Measurements from ENCODE around the gene FST. TPM values are rescaled to one million over a fixed set of nuclear protein-coding genes. Genes with fewer than 3 reads are reported as not detected.

Gene FST
- total and polyA plus RNA-seq, 2 of the 13 experiments (the other 11 are each of a cell fraction or from before 2014, with no cell fraction given) = 38.6 to 136 TPM

DNA sequence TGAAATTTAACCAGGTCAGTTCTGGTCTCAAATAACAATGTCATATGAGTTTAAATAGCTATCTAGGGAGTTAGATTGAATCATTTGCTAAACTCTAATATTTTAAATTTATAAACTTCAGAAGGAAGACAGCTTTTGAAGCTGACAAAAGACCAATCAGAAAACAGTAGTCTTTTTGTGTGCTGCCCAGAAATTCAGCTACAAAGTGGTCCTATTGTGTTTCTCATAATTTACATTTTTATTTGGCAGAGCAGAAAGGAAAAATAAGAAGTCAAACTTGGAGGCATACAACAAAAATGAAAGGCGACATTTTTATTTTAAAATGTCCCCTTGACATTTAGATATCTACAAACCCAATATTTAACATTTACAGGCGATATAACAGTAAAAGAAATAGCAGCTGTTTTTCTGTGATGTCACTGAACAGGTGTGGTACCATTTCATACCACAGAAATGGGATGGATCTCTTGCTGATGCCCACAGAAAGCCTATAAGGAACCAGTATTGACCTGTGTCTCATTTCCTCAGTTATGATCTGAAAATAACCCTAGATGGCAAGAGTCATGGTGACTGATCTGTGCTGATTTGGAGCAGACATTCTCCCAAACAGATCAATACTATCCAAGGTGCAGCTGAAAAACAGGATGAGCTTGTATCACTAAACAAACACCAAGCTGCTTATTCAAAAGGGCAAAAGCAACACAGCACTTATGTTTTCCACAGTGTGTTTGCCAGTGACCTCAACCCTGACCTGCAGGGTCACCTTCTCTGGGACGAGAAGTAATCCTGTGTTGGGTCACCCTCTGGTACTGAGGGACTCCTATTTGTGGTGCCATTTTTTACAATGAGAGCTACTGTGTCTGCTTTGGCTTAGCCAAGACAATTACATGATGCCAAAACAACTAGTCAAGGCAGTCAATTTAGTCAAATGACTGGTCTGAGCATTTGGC lies 3.6 kb upstream of the FST start (continued):
- TF ChIP-seq MED1 (CRISPR knock-in tag; IDR thresholded peaks at IDR 0.05) (peak; percentile 100), RARG (CRISPR knock-in tag; IDR thresholded peaks at IDR 0.05; ENCODE audit: low read depth) (no peak), POLR2AphosphoS5 (IDR thresholded peaks at IDR 0.05; ENCODE audit: low read depth, low read length) (no peak), ZNF225 (CRISPR knock-in tag; IDR thresholded peaks at IDR 0.05) (no peak; the same call in 1 of the 2 replicates), BORCS8-MEF2B (CRISPR knock-in tag; IDR thresholded peaks at IDR 0.05) (peak; percentile 92), NFYB (CRISPR knock-in tag; IDR thresholded peaks at IDR 0.05) (peak; percentile 18; the same call in 1 of the 2 replicates), XBP1 (CRISPR knock-in tag; IDR thresholded peaks at IDR 0.05) (peak; percentile 73; the same call in 1 of the 2 replicates), TBP (CRISPR knock-in tag; IDR thresholded peaks at IDR 0.05) (no peak), ISL2 (CRISPR knock-in tag; IDR thresholded peaks at IDR 0.05) (peak; percentile 100), FOXA3 (CRISPR knock-in tag; IDR thresholded peaks at IDR 0.05) (peak; percentile 100), HMG20A (CRISPR knock-in tag; IDR thresholded peaks at IDR 0.05; ENCODE audit: borderline replicate concordance) (peak; percentile 100), ZC3H13 (CRISPR knock-in tag; IDR thresholded peaks at IDR 0.05) (no peak), NR1H2 (CRISPR knock-in tag; IDR thresholded peaks at IDR 0.05; ENCODE audit: borderline replicate concordance, low read depth) (no peak; the same call in 1 of the 2 replicates), NAIF1 (CRISPR knock-in tag; IDR thresholded peaks at IDR 0.05; ENCODE audit: borderline replicate concordance) (peak; percentile 68; the same call in 1 of the 2 replicates), ZNF329 (CRISPR knock-in tag; IDR thresholded peaks at IDR 0.05; ENCODE audit: low read depth) (0 out of 2 replicates have a peak, but pooled peaks have one; percentile 42), SMARCE1 (IDR thresholded peaks at IDR 0.05; ENCODE audit: borderline replicate concordance) (peak; percentile 89), ERF (CRISPR knock-in tag; IDR thresholded peaks at IDR 0.05) (peak; percentile 99), AGO1 (IDR thresholded peaks at IDR 0.05; ENCODE audit: low read depth, low read length, poor library complexity, severe bottlenecking) (no peak), ZNF772 (CRISPR knock-in tag; IDR thresholded peaks at IDR 0.05) (peak; percentile 98)
- TF ChIP-seq, protein P1, sequence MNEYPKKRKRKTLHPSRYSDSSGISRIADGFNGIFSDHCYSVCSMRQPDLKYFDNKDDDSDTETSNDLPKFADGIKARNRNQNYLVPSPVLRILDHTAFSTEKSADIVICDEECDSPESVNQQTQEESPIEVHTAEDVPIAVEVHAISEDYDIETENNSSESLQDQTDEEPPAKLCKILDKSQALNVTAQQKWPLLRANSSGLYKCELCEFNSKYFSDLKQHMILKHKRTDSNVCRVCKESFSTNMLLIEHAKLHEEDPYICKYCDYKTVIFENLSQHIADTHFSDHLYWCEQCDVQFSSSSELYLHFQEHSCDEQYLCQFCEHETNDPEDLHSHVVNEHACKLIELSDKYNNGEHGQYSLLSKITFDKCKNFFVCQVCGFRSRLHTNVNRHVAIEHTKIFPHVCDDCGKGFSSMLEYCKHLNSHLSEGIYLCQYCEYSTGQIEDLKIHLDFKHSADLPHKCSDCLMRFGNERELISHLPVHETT (CRISPR knock-in tag; conservative IDR thresholded peaks at IDR 0.05) = peak; percentile 84
- TF ChIP-seq, protein P2, sequence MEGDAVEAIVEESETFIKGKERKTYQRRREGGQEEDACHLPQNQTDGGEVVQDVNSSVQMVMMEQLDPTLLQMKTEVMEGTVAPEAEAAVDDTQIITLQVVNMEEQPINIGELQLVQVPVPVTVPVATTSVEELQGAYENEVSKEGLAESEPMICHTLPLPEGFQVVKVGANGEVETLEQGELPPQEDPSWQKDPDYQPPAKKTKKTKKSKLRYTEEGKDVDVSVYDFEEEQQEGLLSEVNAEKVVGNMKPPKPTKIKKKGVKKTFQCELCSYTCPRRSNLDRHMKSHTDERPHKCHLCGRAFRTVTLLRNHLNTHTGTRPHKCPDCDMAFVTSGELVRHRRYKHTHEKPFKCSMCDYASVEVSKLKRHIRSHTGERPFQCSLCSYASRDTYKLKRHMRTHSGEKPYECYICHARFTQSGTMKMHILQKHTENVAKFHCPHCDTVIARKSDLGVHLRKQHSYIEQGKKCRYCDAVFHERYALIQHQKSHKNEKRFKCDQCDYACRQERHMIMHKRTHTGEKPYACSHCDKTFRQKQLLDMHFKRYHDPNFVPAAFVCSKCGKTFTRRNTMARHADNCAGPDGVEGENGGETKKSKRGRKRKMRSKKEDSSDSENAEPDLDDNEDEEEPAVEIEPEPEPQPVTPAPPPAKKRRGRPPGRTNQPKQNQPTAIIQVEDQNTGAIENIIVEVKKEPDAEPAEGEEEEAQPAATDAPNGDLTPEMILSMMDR (CRISPR knock-in tag; IDR thresholded peaks at IDR 0.05) = peak; percentile 18; the same call in 1 of the 2 replicates
- TF ChIP-seq, protein P3, sequence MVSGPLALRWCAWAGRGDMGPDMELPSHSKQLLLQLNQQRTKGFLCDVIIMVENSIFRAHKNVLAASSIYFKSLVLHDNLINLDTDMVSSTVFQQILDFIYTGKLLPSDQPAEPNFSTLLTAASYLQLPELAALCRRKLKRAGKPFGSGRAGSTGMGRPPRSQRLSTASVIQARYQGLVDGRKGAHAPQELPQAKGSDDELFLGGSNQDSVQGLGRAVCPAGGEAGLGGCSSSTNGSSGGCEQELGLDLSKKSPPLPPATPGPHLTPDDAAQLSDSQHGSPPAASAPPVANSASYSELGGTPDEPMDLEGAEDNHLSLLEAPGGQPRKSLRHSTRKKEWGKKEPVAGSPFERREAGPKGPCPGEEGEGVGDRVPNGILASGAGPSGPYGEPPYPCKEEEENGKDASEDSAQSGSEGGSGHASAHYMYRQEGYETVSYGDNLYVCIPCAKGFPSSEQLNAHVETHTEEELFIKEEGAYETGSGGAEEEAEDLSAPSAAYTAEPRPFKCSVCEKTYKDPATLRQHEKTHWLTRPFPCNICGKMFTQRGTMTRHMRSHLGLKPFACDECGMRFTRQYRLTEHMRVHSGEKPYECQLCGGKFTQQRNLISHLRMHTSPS (CRISPR knock-in tag; IDR thresholded peaks at IDR 0.05; ENCODE audit: low read depth) = peak; percentile 90
- TF ChIP-seq, protein P4, sequence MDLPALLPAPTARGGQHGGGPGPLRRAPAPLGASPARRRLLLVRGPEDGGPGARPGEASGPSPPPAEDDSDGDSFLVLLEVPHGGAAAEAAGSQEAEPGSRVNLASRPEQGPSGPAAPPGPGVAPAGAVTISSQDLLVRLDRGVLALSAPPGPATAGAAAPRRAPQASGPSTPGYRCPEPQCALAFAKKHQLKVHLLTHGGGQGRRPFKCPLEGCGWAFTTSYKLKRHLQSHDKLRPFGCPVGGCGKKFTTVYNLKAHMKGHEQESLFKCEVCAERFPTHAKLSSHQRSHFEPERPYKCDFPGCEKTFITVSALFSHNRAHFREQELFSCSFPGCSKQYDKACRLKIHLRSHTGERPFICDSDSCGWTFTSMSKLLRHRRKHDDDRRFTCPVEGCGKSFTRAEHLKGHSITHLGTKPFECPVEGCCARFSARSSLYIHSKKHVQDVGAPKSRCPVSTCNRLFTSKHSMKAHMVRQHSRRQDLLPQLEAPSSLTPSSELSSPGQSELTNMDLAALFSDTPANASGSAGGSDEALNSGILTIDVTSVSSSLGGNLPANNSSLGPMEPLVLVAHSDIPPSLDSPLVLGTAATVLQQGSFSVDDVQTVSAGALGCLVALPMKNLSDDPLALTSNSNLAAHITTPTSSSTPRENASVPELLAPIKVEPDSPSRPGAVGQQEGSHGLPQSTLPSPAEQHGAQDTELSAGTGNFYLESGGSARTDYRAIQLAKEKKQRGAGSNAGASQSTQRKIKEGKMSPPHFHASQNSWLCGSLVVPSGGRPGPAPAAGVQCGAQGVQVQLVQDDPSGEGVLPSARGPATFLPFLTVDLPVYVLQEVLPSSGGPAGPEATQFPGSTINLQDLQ (CRISPR knock-in tag; IDR thresholded peaks at IDR 0.05) = no peak

Data from HepG2 (cell line).